HFFc6 (cell line): ENCODE measurements around the gene C2CD4C. TPM values are rescaled to one million over a fixed set of nuclear protein-coding genes. Genes with fewer than 3 reads are reported as not detected.
"Not testable (repeated sequence)": the region's sequence is repeated elsewhere in the genome, so short reads cannot be mapped to it uniquely, and the experiment has no call there.

Source experiments
- DNase-seq: peaks from one replicate; pipeline ENCODE4 v3.0.0-alpha.2; 2018
- H3K27ac Mint-ChIP-seq: 2 replicates; pipeline ENCODE4 v1.8.0; 2020; ENCODE audit warnings: mild to moderate bottlenecking, mixed read lengths
- H3K27me3 Mint-ChIP-seq: 2 replicates; pipeline ENCODE4 v1.8.0; 2021; ENCODE audit warnings: mild to moderate bottlenecking, moderate library complexity, mixed read lengths; ENCODE audit not compliant: insufficient read depth
- H3K36me3 Mint-ChIP-seq: 2 replicates; pipeline ENCODE4 v1.8.0; 2021; ENCODE audit warnings: low read depth, mixed read lengths
- H3K4me1 Mint-ChIP-seq: 2 replicates; pipeline ENCODE4 v1.8.0; 2020; ENCODE audit warnings: low read depth, mixed read lengths
- H3K4me3 Mint-ChIP-seq: 2 replicates; pipeline ENCODE4 v1.8.0; 2020; ENCODE audit warnings: mild to moderate bottlenecking, moderate library complexity, mixed read lengths
- H3K9me3 Mint-ChIP-seq: 2 replicates; pipeline ENCODE4 v1.8.0; 2020; ENCODE audit warnings: mild to moderate bottlenecking, mixed read lengths
- CTCF ChIP-seq: fragments of 200-600 bp; sonication (generic); IDR thresholded peaks from 2 replicates; pipeline ENCODE4 v1.5.0; 2021; ENCODE audit warnings: antibody characterized with exemption, mild to moderate bottlenecking
- total RNA-seq, 6 experiments: library from RNA; stranded (reverse); fragmentation: NEBNext Ultra II Directional; extraction: Animal tissue kit (Norgen Biotek cat#: 25700); gene quantifications; 2 replicates in 1 of 6; 3 replicates in 5 of 6; pipeline ENCODE4 v1.2.3, GENCODE V29; 2021

Gene C2CD4C
- total RNA-seq, 6 experiments from 2014 or later: not detected

GRCh38 chr19:390386-391206 lies 18.4 kb downstream of the C2CD4C start:
- no peak for DNase-seq
- no peak overlapping the region for H3K4me3 Mint-ChIP-seq
- H3K9me3 Mint-ChIP-seq: peaks cover 31% of the 10 kb centered on the region

GRCh38 chr19:389935-390289 lies 19.0 kb downstream of the C2CD4C start:
- DNase-seq: no peak
- Mint-ChIP-seq H3K36me3 (no peaks in the 10 kb centered on the region; the same call in 1 of the 2 replicates), H3K4me1 (peaks cover 16% of the 10 kb centered on the region; the same call in 1 of the 2 replicates), H3K27ac (no peak overlapping the region), H3K4me3 (no peak overlapping the region), H3K27me3 (peaks cover 24% of the 10 kb centered on the region), H3K9me3 (peaks cover 28% of the 10 kb centered on the region)
- no peak for TF ChIP-seq CTCF

More at GRCh38 chr19:390386-391206, 18.4 kb downstream of the C2CD4C start:
- no peak overlapping the region for H3K27ac Mint-ChIP-seq
- H3K27me3 Mint-ChIP-seq: peaks cover 24% of the 10 kb centered on the region
- peaks cover 16% of the 10 kb centered on the region; the same call in 1 of the 2 replicates for H3K4me1 Mint-ChIP-seq
- peaks cover 3% of the 10 kb centered on the region; the same call in 1 of the 2 replicates for H3K36me3 Mint-ChIP-seq
- no peak for TF ChIP-seq CTCF

GRCh38 chr19:389255-389934 lies 19.6 kb downstream of the C2CD4C start:
- no peak overlapping the region for H3K27ac Mint-ChIP-seq
- peaks cover 27% of the 10 kb centered on the region for H3K9me3 Mint-ChIP-seq
- DNase-seq: no peak
- no peaks in the 10 kb centered on the region; the same call in 1 of the 2 replicates for H3K36me3 Mint-ChIP-seq
- no peak overlapping the region for H3K4me3 Mint-ChIP-seq
- TF ChIP-seq CTCF: no peak
- peaks cover 16% of the 10 kb centered on the region; the same call in 1 of the 2 replicates for H3K4me1 Mint-ChIP-seq
- peaks cover 24% of the 10 kb centered on the region for H3K27me3 Mint-ChIP-seq

GRCh38 chr19:388691-389090 lies 20.3 kb downstream of the C2CD4C start:
- peaks cover 24% of the 10 kb centered on the region for H3K27me3 Mint-ChIP-seq
- H3K36me3 Mint-ChIP-seq: no peaks in the 10 kb centered on the region; the same call in 1 of the 2 replicates
- peaks cover 17% of the 10 kb centered on the region for H3K4me1 Mint-ChIP-seq
- no peak for DNase-seq
- no peak overlapping the region for H3K4me3 Mint-ChIP-seq
- peaks cover 23% of the 10 kb centered on the region for H3K9me3 Mint-ChIP-seq
- H3K27ac Mint-ChIP-seq: no peak overlapping the region
- no peak for TF ChIP-seq CTCF

GRCh38 chr19:387777-388176 lies 21.2 kb downstream of the C2CD4C start:
- Mint-ChIP-seq H3K27ac (no peak overlapping the region), H3K4me1 (peaks cover 26% of the 10 kb centered on the region), H3K9me3 (peaks cover 15% of the 10 kb centered on the region), H3K27me3 (peaks cover 21% of the 10 kb centered on the region), H3K4me3 (no peak overlapping the region), H3K36me3 (no peaks in the 10 kb centered on the region; the same call in 1 of the 2 replicates)
- DNase-seq: no peak
- no peak for TF ChIP-seq CTCF

GRCh38 chr19:386632-387301 lies 22.2 kb downstream of the C2CD4C start:
- Mint-ChIP-seq H3K4me3 (peak overlapping the region; percentile 15; the same call in 1 of the 2 replicates), H3K27ac (peak overlapping the region; percentile 56), H3K27me3 (peaks cover 16% of the 10 kb centered on the region), H3K4me1 (peaks cover 30% of the 10 kb centered on the region)
- not testable (repeated sequence) for DNase-seq, H3K9me3 Mint-ChIP-seq, H3K36me3 Mint-ChIP-seq
